Osteocyte (in vitro differentiated cells): ENCODE measurements around the gene PLPP3. TPM values are rescaled to one million over a fixed set of nuclear protein-coding genes. Genes with fewer than 3 reads are reported as not detected.

ENCODE experiments used
- DNase-seq: peaks from one replicate; pipeline ENCODE4 v3.0.0; 2021; ENCODE audit warnings: mixed read lengths; ENCODE audit not compliant: unreplicated experiment; ENCODE audit errors: extremely low spot score
- H3K27ac Mint-ChIP-seq: one replicate; pipeline ENCODE4 v1.8.0; 2021; ENCODE audit warnings: mild to moderate bottlenecking, mixed read lengths; ENCODE audit not compliant: unreplicated experiment
- H3K27me3 Mint-ChIP-seq: one replicate; pipeline ENCODE4 v1.8.0; 2021; ENCODE audit warnings: mixed read lengths; ENCODE audit not compliant: unreplicated experiment
- H3K36me3 Mint-ChIP-seq: one replicate; pipeline ENCODE4 v1.8.0; 2021; ENCODE audit warnings: mixed read lengths; ENCODE audit not compliant: unreplicated experiment
- H3K4me1 Mint-ChIP-seq: one replicate; pipeline ENCODE4 v1.8.0; 2021; ENCODE audit warnings: mixed read lengths; ENCODE audit not compliant: unreplicated experiment
- H3K4me3 Mint-ChIP-seq: one replicate; pipeline ENCODE4 v1.8.0; 2021; ENCODE audit warnings: mild to moderate bottlenecking, moderate library complexity, mixed read lengths; ENCODE audit not compliant: unreplicated experiment
- H3K9me3 Mint-ChIP-seq: one replicate; pipeline ENCODE4 v1.8.0; 2021; ENCODE audit warnings: mixed read lengths; ENCODE audit not compliant: unreplicated experiment
- CTCF ChIP-seq: fragments of 200-600 bp; sonication (generic); IDR thresholded peaks from 2 replicates; pipeline ENCODE4 v1.5.0; 2021; ENCODE audit warnings: antibody characterized with exemption, mild to moderate bottlenecking, moderate library complexity
- total RNA-seq: library from RNA; stranded (reverse); gene quantifications from 2 replicates; pipeline ENCODE4 v1.2.1, GENCODE V29; 2021

Gene PLPP3
- total RNA-seq, 1 donor from 2014 or later, result 157 TPM

DNA sequence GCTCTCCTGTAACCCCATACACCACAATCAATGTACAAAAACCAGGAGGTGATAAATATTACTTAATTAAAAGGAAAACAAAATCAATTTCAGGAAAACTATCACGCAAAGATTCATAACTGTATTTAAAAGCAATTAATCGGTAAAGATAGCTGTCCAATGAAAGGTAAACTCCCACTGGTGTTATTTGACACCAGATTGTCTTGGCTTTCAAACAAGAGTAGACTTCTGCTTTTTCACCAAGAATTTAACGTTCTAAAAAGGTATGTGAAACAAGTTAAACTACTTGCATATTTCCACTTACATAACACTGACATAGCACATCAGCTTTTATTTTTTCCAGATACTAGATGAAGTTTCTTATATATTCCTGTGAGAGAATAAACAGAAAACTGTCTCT, 3.5 kb downstream of the PLPP3 start:
- peaks cover 72% of the 10 kb centered on the region for H3K4me1 Mint-ChIP-seq

DNA sequence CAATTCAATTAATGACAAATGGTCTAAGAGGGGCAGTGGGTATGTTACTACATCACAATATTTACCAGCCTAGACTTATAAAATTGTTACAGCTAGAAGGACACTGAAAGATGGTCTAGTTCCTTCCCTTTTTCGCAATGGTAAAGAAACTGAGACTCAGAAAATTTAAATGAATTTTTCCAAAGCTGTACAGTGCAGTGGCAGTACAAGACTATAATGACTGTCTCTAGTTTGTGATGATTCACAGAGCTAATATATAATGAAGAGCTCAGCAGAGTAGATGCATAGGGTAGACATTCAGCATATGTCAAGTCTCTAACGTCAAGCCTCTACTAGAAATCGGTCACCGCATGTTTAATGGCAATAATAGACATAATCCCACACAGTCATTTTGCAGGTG, 4.6 kb downstream of the PLPP3 start:
- Mint-ChIP-seq H3K4me3 (peak overlapping the region; percentile 96), H3K9me3 (no peaks in the 10 kb centered on the region), H3K27ac (no peak overlapping the region), H3K4me1 (peaks cover 72% of the 10 kb centered on the region), H3K27me3 (no peaks in the 10 kb centered on the region), H3K36me3 (peaks cover 16% of the 10 kb centered on the region)
- TF ChIP-seq CTCF, result no peak
- no peak for DNase-seq

More for the DNA sequence above, 3.5 kb downstream of the PLPP3 start:
- DNase-seq, result no peak
- no peak for TF ChIP-seq CTCF
- Mint-ChIP-seq H3K27ac (peak overlapping the region; percentile 23), H3K36me3 (peaks cover 16% of the 10 kb centered on the region), H3K9me3 (no peaks in the 10 kb centered on the region), H3K4me3 (peak overlapping the region; percentile 96), H3K27me3 (no peaks in the 10 kb centered on the region)

- Mint-ChIP-seq H3K36me3 (peaks cover 19% of the 10 kb centered on the region), H3K27ac (peak overlapping the region; percentile 53), H3K27me3 (no peaks in the 10 kb centered on the region), H3K4me1 (peaks cover 82% of the 10 kb centered on the region), H3K9me3 (no peaks in the 10 kb centered on the region), H3K4me3 (peak overlapping the region; percentile 96)
- DNase-seq, result no peak
- TF ChIP-seq CTCF, result no peak
Observed at GRCh38 chr1:56573311-56573710, 6.1 kb downstream of the PLPP3 start.

GRCh38 chr1:56572334-56573050, 6.9 kb downstream of the PLPP3 start:
- H3K27me3 Mint-ChIP-seq, result no peaks in the 10 kb centered on the region
- peaks cover 19% of the 10 kb centered on the region for H3K36me3 Mint-ChIP-seq
- H3K9me3 Mint-ChIP-seq, result no peaks in the 10 kb centered on the region
- peaks cover 87% of the 10 kb centered on the region for H3K4me1 Mint-ChIP-seq
- DNase-seq, result no peak
- peak overlapping the region; percentile 96 for H3K4me3 Mint-ChIP-seq
- H3K27ac Mint-ChIP-seq, result no peak overlapping the region
- TF ChIP-seq CTCF, result no peak

DNA sequence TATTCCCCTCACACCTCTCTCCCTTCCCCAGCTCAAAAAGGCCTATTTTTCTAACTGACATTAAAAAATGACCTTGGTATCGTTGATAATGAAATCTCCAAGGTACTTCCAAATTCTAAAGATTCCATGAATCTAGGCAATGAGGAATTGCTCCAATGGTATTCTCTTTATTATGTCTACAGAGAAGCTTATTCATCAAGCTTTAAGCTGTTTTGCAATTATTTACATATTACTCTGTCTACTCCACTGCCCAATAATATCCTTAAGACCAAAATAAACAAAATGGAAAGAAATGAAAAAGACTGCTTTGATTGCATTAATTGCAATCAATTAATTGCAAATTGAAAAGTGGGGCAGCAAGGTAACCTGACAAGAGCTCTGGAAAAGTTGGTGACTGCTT, 7.9 kb downstream of the PLPP3 start:
- no peak for TF ChIP-seq CTCF
- Mint-ChIP-seq H3K36me3 (peaks cover 19% of the 10 kb centered on the region), H3K27ac (no peak overlapping the region), H3K9me3 (no peaks in the 10 kb centered on the region), H3K27me3 (no peaks in the 10 kb centered on the region), H3K4me3 (no peak overlapping the region), H3K4me1 (peaks cover 84% of the 10 kb centered on the region)
- DNase-seq, result no peak
